ENCODE measurements around the gene CLEC3B.

GRCh38 chr3:45067486-45067885, 41.4 kb downstream of the CLEC3B start:
- TF ChIP-seq POLR2A (IDR thresholded peaks at IDR 0.05; ENCODE audit: low read depth, low read length) (no peak), POLR2AphosphoS5 (IDR thresholded peaks at IDR 0.05; ENCODE audit: low read depth, low read length) (no peak)

All from GM12891 (cell line).